ENCODE measurements around the gene PCSK1N. TPM values are rescaled to one million over a fixed set of nuclear protein-coding genes. Genes with fewer than 3 reads are reported as not detected.

Gene PCSK1N
- total and polyA plus RNA-seq, 2 donors (not counting 3 experiments of a cell fraction or from before 2014, with no cell fraction given), result 0.44 TPM; not detected in 1

- TF ChIP-seq MYC (IDR thresholded peaks at IDR 0.05; ENCODE audit: low read depth, low read length) (no peak), GATA2 (IDR thresholded peaks at IDR 0.05; ENCODE audit: insufficient read depth, insufficient read length, low read depth, low read length) (no peak), POLR2A (IDR thresholded peaks at IDR 0.05; ENCODE audit: low read depth, low read length) (no peak), FOS (IDR thresholded peaks at IDR 0.05; ENCODE audit: borderline replicate concordance, insufficient read depth, low read length) (no peak), EZH2 (IDR thresholded peaks at IDR 0.05; ENCODE audit: borderline replicate concordance, low read depth, low read length, severe bottlenecking) (no peak), POLR2AphosphoS5 (IDR thresholded peaks at IDR 0.05; ENCODE audit: insufficient read depth, low read depth, low read length) (no peak), MAX (IDR thresholded peaks at IDR 0.05; ENCODE audit: insufficient read depth, insufficient read length) (no peak), CTCF (IDR thresholded peaks at IDR 0.05; ENCODE audit: extremely low read depth in 1 of 2, insufficient read depth in 1 of 2, low read depth in 1 of 2, low read length in 2 of 2) (no peak), JUN (IDR thresholded peaks at IDR 0.05; ENCODE audit: borderline replicate concordance, insufficient read depth, insufficient read length, low read depth) (no peak)
- BruUV-seq (replicated peaks), result no TSS peak
- Histone ChIP-seq H3K79me2 (ENCODE audit: control insufficient read depth, insufficient read depth, low read length) (no peaks in the 10 kb centered on the region), H3K4me1 (ENCODE audit: control insufficient read depth, extremely low read depth, insufficient read depth, low read length) (no peaks in the 10 kb centered on the region), H4K20me1 (replicated peaks; ENCODE audit: control insufficient read depth, extremely low read depth, insufficient read depth, low read length) (no peaks in the 10 kb centered on the region), H3K36me3 (ENCODE audit: control insufficient read depth in 2 of 2, extremely low read depth in 1 of 2, insufficient read depth in 2 of 2, low read length in 2 of 2) (no peaks in the 10 kb centered on the region), H3K9ac (replicated peaks; ENCODE audit: extremely low read depth, insufficient read depth, low read length) (no peak overlapping the region), H3K9me1 (replicated peaks; ENCODE audit: control insufficient read depth, extremely low read depth, insufficient read depth, low read length) (no peaks in the 10 kb centered on the region), H3K4me3 (replicated peaks in 1 of 3; ENCODE audit: insufficient read depth in 1 of 3, low read depth in 1 of 3, low read length in 3 of 3) (no peak overlapping the region), H3K9me3 (replicated peaks; ENCODE audit: control insufficient read depth, insufficient read depth, low read length) (no peaks in the 10 kb centered on the region), H3K27ac (ENCODE audit: insufficient read depth, low read depth, low read length) (no peak overlapping the region), H3K4me2 (ENCODE audit: insufficient read depth, low read length) (no peak overlapping the region), H3K27me3 (ENCODE audit: control insufficient read depth in 2 of 2, insufficient read depth in 2 of 2, low read length in 2 of 2) (no peaks in the 10 kb centered on the region), H2AFZ (ENCODE audit: low read depth, low read length) (no peak overlapping the region)
- ChIA-PET CTCF (no interaction called here), POLR2A (no interaction called here)
- intact Hi-C loops (cut with micrococcal nuclease), result no loop called here
- DNase-seq (ENCODE audit: low read depth, low spot score) (no peak), FAIRE-seq (no peak)
- dilution Hi-C loops (cut with MboI; ENCODE audit: extremely low pct_ligation_motif_present, low sequenced_read_pairs), result no loop called here
Observed at GRCh38 chrX:48794911-48795515, 40.4 kb downstream of the PCSK1N start.

Data from endothelial cell of umbilical vein (primary cell).